K562 (cell line): Measurements from ENCODE around the gene SCMH1. TPM values are rescaled to one million over a fixed set of nuclear protein-coding genes. Genes with fewer than 3 reads are reported as not detected.

Source experiments
- ATAC-seq: fragments of 200-7000 bp; cut with Tn5 transposase; 3 replicates; pipeline ENCODE4 v1.9.1; 2020; ENCODE audit warnings: moderate library complexity
- BruUV-seq: library from RNA; stranded (reverse); fragments of 400-500 nt; replicated peaks from 2 replicates; lab custom pipeline; 2021; lab: Mats Ljungman, UMichigan
- CTCF ChIA-PET: fragments of 300-600 bp; formaldehyde crosslinking; extraction: SDS; loops from one replicate; lab custom pipeline; 2021; ENCODE audit warnings: low intra/inter-chr PET ratio; lab: Yijun Ruan, JAX
- POLR2A ChIA-PET: fragments of 300-600, 350-650 bp; sonication (Branson Sonifier 250); formaldehyde crosslinking; extraction: SDS; loops from one replicate; lab custom pipeline; 2021; ENCODE audit warnings: antibody characterized with exemption, inconsistent platforms; lab: Yijun Ruan, JAX
- DNase-seq, 4 experiments: peaks; one replicate each; pipeline versions ENCODE4 v3.0.0 to v3.0.0-alpha.2; 2011 to 2018; ENCODE audit warnings: low spot score in 3 of 4, mixed read lengths in 3 of 4; ENCODE audit errors: extremely low read depth in 1 of 4
- FAIRE-seq: peaks from 2 replicates; lab custom pipeline; 2011; peaks lifted over from hg19 to GRCh38; lab: Jason Lieb, UNC
- H2AFZ ChIP-seq: 2 replicates; pipeline ENCODE4 v1.6.0; 2011; ENCODE audit warnings: low read depth, low read length, control low read depth, inconsistent platforms
- H3K27ac ChIP-seq: fragments of 200-600 bp; 3 replicates; pipeline ENCODE4 v1.8.0; 2011; ENCODE audit warnings: low read depth, mild to moderate bottlenecking, control low read depth, inconsistent platforms, low read length, moderate library complexity, mixed read lengths; ENCODE audit errors: extremely low read depth
- H3K27me3 ChIP-seq, 2 experiments: fragments of 300-600 bp in 1 of 2; 2 replicates in 1 of 2; 3 replicates in 1 of 2; pipeline versions ENCODE4 v1.6.0 to v1.8.0; 2011; ENCODE audit warnings: inconsistent platforms in 2 of 2, low read length in 2 of 2, mild to moderate bottlenecking in 1 of 2, mixed read lengths in 1 of 2, moderate library complexity in 1 of 2; ENCODE audit not compliant: control insufficient read depth in 2 of 2, insufficient read depth in 2 of 2
- H3K36me3 ChIP-seq: fragments of 300-600 bp; 3 replicates; pipeline ENCODE4 v1.8.0; 2011; ENCODE audit warnings: mild to moderate bottlenecking, low read length, inconsistent platforms; ENCODE audit not compliant: control insufficient read depth, insufficient read depth
- H3K4me1 ChIP-seq, 2 experiments: fragments of 200-600 bp in 1 of 2; replicated peaks in 1 of 2; 2 replicates in 1 of 2; 3 replicates in 1 of 2; pipeline versions ENCODE4 v1.5.1 to v1.8.0; 2011; ENCODE audit warnings: inconsistent platforms in 2 of 2, low read length in 2 of 2, mild to moderate bottlenecking in 1 of 2, mixed read lengths in 1 of 2, moderate library complexity in 1 of 2; ENCODE audit not compliant: control insufficient read depth in 2 of 2, insufficient read depth in 2 of 2
- H3K4me2 ChIP-seq: 2 replicates; pipeline ENCODE4 v1.6.1; 2011; ENCODE audit warnings: low read length, control low read depth, inconsistent platforms, mixed read lengths; ENCODE audit not compliant: insufficient read depth
- H3K4me3 ChIP-seq: fragments of 200-600 bp; sonication (generic), shearing (Covaris generic); 2 replicates; pipeline ENCODE4 v1.5.1; 2016; ENCODE audit warnings: control low read depth, inconsistent platforms
- H3K79me2 ChIP-seq: fragments of 200-600 bp; 3 replicates; pipeline ENCODE4 v1.8.0; 2011; ENCODE audit warnings: low read length, inconsistent platforms; ENCODE audit not compliant: control insufficient read depth, insufficient read depth
- H3K9ac ChIP-seq, 2 experiments: 2 replicates each; pipeline versions ENCODE4 v1.6.0 to v1.6.1; 2011; ENCODE audit warnings: low read depth in 2 of 2, low read length in 2 of 2, control low read depth in 1 of 2, inconsistent platforms in 1 of 2, mild to moderate bottlenecking in 1 of 2, mixed read lengths in 1 of 2; ENCODE audit not compliant: insufficient read depth in 1 of 2
- H3K9me1 ChIP-seq: one replicate; pipeline ENCODE4 v1.6.0; 2011; ENCODE audit warnings: inconsistent platforms, mild to moderate bottlenecking, low read length, moderate library complexity; ENCODE audit not compliant: control insufficient read depth, insufficient read depth
- H3K9me3 ChIP-seq: replicated peaks from 2 replicates; pipeline ENCODE4 v1.5.1; 2011; ENCODE audit warnings: low read depth, low read length, inconsistent platforms; ENCODE audit not compliant: control insufficient read depth, insufficient read depth
- H4K20me1 ChIP-seq: replicated peaks from 2 replicates; pipeline ENCODE4 v1.6.1; 2011; ENCODE audit warnings: low read length, inconsistent platforms, mixed read lengths; ENCODE audit not compliant: control insufficient read depth, insufficient read depth
- ATF4 ChIP-seq: fragments of 450-650 bp; formaldehyde crosslinking; IDR thresholded peaks from 2 replicates; pipeline ENCODE4 v1.4.0; 2022; ENCODE audit warnings: mild to moderate bottlenecking, moderate library complexity
- CEBPG ChIP-seq, 3 experiments: fragments of 200-800 bp in 1 of 3; sonication (Bioruptor generic) in 1 of 3; sonication (generic) in 1 of 3; formaldehyde crosslinking in 1 of 3; IDR thresholded peaks in 2 of 3; conservative IDR thresholded peaks in 1 of 3; 2 replicates each; pipeline versions ENCODE4 v1.6.1 to v1.8.0; 2016 to 2022; ENCODE audit warnings: missing compliant biosample characterization in 2 of 3, missing genetic modification characterization in 2 of 3, mild to moderate bottlenecking in 1 of 3, missing genetic modification reagents in 1 of 3
- EP300 ChIP-seq: IDR thresholded peaks from 2 replicates; pipeline ENCODE4 v1.6.1; 2012; ENCODE audit warnings: low read length, improper control_type of control experiment
- FOXM1 ChIP-seq, 2 experiments: fragments of 450-650 bp in 1 of 2; sonication (generic) in 1 of 2; formaldehyde crosslinking in 1 of 2; IDR thresholded peaks; 2 replicates each; pipeline versions ENCODE4 v1.6.1 to v1.9.0; 2017 to 2022; ENCODE audit warnings: low read depth in 2 of 2, mild to moderate bottlenecking in 2 of 2, missing genetic modification reagents in 1 of 2, moderate library complexity in 1 of 2
- RAD51 ChIP-seq: fragments of 450-650 bp; IDR thresholded peaks from 2 replicates; pipeline ENCODE4 v1.7.1; 2016; ENCODE audit warnings: low read depth, mild to moderate bottlenecking, borderline replicate concordance
- SNIP1 ChIP-seq: fragments of 450-650 bp; IDR thresholded peaks from 2 replicates; pipeline ENCODE4 v1.7.1; 2017; ENCODE audit warnings: low read depth, mild to moderate bottlenecking
- STAT5B ChIP-seq: fragments of 250-450 bp; sonication (Bioruptor Pico); IDR thresholded peaks from 2 replicates; pipeline ENCODE4 v1.8.0; 2021; ENCODE audit warnings: mild to moderate bottlenecking, inconsistent platforms
- ZC3H11A ChIP-seq: IDR thresholded peaks from 2 replicates; pipeline ENCODE4 v1.6.1; 2012; ENCODE audit warnings: low read depth, low read length, improper control_type of control experiment
- ZFP36 ChIP-seq: fragments of 150-350 bp; IDR thresholded peaks from 2 replicates; pipeline ENCODE4 v1.6.1; 2018; ENCODE audit warnings: low read length, low read depth; ENCODE audit not compliant: partially characterized antibody
- ZNF12 ChIP-seq: sonication (generic); formaldehyde crosslinking; IDR thresholded peaks from 2 replicates; pipeline ENCODE4 v1.4.0; 2020; ENCODE audit warnings: mild to moderate bottlenecking, missing genetic modification reagents
- ZNF431 ChIP-seq: sonication (generic); formaldehyde crosslinking; IDR thresholded peaks from 2 replicates; pipeline ENCODE4 v1.8.0; 2022; ENCODE audit warnings: mild to moderate bottlenecking, missing genetic modification reagents
- WGBS: fragments of 100-300 bp; shearing (Covaris generic); methylation state at CpG from one replicate; pipeline ENCODE4 v1.1.6; 2016; ENCODE audit warnings: low coverage, mixed read lengths; ENCODE audit not compliant: insufficient coverage; ENCODE audit errors: missing lambda C conversion rate; 5-methylcytosine and 5-hydroxymethylcytosine counted together
- in situ Hi-C: fragments of 300-500 bp; cut with MboI; formaldehyde crosslinking; loops from 4 replicates; pipeline ENCODE4 v1.15.0; 2018; ENCODE audit warnings: inconsistent platforms, mixed read lengths
- intact Hi-C: fragments of 100-400 bp; cut with micrococcal nuclease; formaldehyde crosslinking; loops from 2 replicates; pipeline ENCODE4 v1.14.2; 2022
- polyA plus RNA-seq, 8 experiments: library from polyadenylated mRNA; depleted of rRNA in 4 of 8; stranded (reverse) in 5 of 8; unstranded in 3 of 8; fragments of >200 nt; fragmentation: Nextera tagmentation in 2 of 8; fragmentation: Illumina TruSeq in 1 of 8; extraction: Ambion mirVana in 2 of 8; extraction: Trizol in 1 of 8; gene quantifications; 2 replicates each; pipeline versions ENCODE4 v1.2.1 to v1.2.3, GENCODE V29; 2011 to 2014; ENCODE audit warnings: inconsistent platforms in 1 of 8, missing spikeins in 1 of 8
- total RNA-seq, 7 experiments: library from RNA; depleted of rRNA in 6 of 7; stranded (reverse); fragments of >200 nt in 6 of 7; fragmentation: Illumina TruSeq in 2 of 7; extraction: Trizol in 2 of 7; gene quantifications; 2 replicates each; pipeline versions ENCODE4 v1.2.1 to v1.2.3, GENCODE V29; 2011 to 2021; ENCODE audit warnings: low replicate concordance in 1 of 7

SCMH1 gene
- total and polyA plus RNA-seq, 9 of the 15 experiments (the other 6 are each of a cell fraction or from before 2014, with no cell fraction given): 8.5 to 37.0 (median 26.8) TPM

GRCh38 chr1:41013796-41014195, 228.3 kb downstream of the SCMH1 start:
- FAIRE-seq (peak; percentile 32), ATAC-seq (no peak), DNase-seq (no peak)
- intact Hi-C loops: no loop called here
- Histone ChIP-seq H3K27ac (no peak overlapping the region), H3K9ac (no peak overlapping the region), H3K27me3 (no peaks in the 10 kb centered on the region), H3K4me3 (no peak overlapping the region), H3K9me1 (peaks cover 6% of the 10 kb centered on the region), H4K20me1 (no peaks in the 10 kb centered on the region), H3K9me3 (no peaks in the 10 kb centered on the region), H3K4me1 (peaks cover 0 to 14% of the 10 kb centered on the region in 2 experiments; a peak in 1 of 5 replicates), H2AFZ (no peak overlapping the region)
- ChIA-PET CTCF (no interaction called here), POLR2A (interaction anchor here (0.6 kb wide), 1 partner anchor 10 kb away, joined by 3 read pairs; no protein-coding TSS in a partner anchor)
- 92% methylated on average over 7 of the region's 7 CpGs for WGBS
- BruUV-seq: no TSS peak
- no peak for TF ChIP-seq ZFP36
- no peak for TF ChIP-seq RAD51
- no peak for TF ChIP-seq EP300
- no peak for TF ChIP-seq CEBPG (CRISPR knock-in tag; IDR thresholded peaks at IDR 0.05)
- TF ChIP-seq CEBPG (tag; conservative IDR thresholded peaks at IDR 0.05 in 1 of 2, IDR thresholded peaks at IDR 0.05 in 1 of 2): no peak
- no peak for TF ChIP-seq ATF4
- TF ChIP-seq FOXM1 (IDR thresholded peaks at IDR 0.05; ENCODE audit: low read depth): no peak
- TF ChIP-seq FOXM1 (CRISPR knock-in tag; IDR thresholded peaks at IDR 0.05; ENCODE audit: low read depth): no peak
- TF ChIP-seq STAT5B (CRISPR knock-in tag): no peak
- TF ChIP-seq SNIP1: no peak
- TF ChIP-seq ZC3H11A: no peak
- no peak for TF ChIP-seq ZNF431
- no peak for TF ChIP-seq ZNF12
- TF ChIP-seq, all 486 proteins: peak for 0
- in situ Hi-C loops: no loop called here
- H3K4me2 ChIP-seq: no peak overlapping the region
- H3K79me2 ChIP-seq: no peaks in the 10 kb centered on the region
- H3K36me3 ChIP-seq: peaks cover 94% of the 10 kb centered on the region
